Coronary artery (tissue), 2 donors: ENCODE results near the gene RAB3IP.

ENCODE experiments used
- DNase-seq: peaks from one replicate; pipeline ENCODE4 v3.0.0-alpha.2; 2017; ENCODE audit warnings: low spot score
- H3K27ac ChIP-seq, 2 donors: fragments of 200-600 bp; sonication (generic); one replicate each; pipeline ENCODE4 v1.5.1; 2016 to 2019
- H3K4me3 ChIP-seq: fragments of 200-600 bp; sonication (generic); 2 replicates; pipeline ENCODE4 v1.5.1; 2016; ENCODE audit warnings: mild to moderate bottlenecking, moderate library complexity
- TF ChIP-seq, protein P1 (sequence below): fragments of 200-600 bp; sonication (generic); IDR thresholded peaks from one replicate; pipeline ENCODE4 v1.5.1; 2019; ENCODE audit warnings: antibody characterized with exemption

Gene RAB3IP, protein sequence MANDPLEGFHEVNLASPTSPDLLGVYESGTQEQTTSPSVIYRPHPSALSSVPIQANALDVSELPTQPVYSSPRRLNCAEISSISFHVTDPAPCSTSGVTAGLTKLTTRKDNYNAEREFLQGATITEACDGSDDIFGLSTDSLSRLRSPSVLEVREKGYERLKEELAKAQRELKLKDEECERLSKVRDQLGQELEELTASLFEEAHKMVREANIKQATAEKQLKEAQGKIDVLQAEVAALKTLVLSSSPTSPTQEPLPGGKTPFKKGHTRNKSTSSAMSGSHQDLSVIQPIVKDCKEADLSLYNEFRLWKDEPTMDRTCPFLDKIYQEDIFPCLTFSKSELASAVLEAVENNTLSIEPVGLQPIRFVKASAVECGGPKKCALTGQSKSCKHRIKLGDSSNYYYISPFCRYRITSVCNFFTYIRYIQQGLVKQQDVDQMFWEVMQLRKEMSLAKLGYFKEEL

DNA sequence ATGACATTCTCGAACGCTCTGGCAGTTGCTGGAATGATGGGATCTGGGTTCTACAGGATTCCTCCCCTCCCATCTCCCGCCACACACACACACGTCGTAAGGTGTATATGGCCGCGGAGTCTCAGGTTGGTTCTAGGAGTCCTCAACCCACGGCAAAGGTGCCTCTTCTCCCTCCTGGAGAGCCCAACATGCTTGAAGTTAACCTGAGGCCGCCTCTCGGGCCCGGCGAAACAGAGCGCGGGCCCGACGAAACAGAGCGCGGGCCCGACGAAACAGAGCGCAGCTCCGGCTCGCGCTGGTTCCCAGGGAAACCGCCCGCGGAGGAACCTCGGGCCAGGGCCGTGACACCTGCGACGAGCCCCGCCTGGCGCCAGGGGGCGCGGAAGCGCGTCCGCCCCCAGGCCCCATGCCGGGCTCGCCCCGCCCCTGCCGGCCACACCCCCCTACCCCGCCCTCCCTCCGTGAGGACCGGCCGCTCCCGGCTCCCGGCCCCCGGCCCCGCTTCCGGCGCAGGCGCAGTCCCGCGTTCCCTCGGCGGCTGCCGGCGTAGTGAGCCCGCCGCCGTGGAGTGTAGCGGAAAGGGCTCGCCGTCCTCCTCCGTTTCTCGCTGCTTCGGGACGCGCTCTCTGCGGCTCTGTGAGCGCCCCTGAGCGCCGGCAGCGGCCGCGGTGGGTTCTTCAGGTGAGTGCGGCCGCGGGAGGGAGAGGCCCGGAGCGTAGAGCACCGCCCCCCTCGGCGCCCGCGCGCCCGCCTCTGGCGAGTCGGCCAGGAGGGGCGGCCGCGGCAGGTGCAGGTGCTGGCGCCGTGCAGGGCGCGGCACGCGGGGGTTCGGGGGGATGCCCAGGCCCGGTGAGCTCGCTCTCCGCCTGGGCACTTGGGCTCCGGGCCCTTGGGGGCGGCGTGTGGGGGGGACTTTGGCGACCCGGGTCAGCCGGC, at the start of gene RAB3IP:
Gene RAB3IP (plus strand): TSS at position 510 of the 936 bp plus-strand sequence. CDS start 16,549 bp downstream, outside the sequence.
- Histone ChIP-seq H3K27ac (peak within 1 kb of the TSS; percentile 67 to 73), H3K4me3 (peak within 1 kb of the TSS; percentile 98)
- peak; percentile 82 for DNase-seq
- TF ChIP-seq, protein P1, sequence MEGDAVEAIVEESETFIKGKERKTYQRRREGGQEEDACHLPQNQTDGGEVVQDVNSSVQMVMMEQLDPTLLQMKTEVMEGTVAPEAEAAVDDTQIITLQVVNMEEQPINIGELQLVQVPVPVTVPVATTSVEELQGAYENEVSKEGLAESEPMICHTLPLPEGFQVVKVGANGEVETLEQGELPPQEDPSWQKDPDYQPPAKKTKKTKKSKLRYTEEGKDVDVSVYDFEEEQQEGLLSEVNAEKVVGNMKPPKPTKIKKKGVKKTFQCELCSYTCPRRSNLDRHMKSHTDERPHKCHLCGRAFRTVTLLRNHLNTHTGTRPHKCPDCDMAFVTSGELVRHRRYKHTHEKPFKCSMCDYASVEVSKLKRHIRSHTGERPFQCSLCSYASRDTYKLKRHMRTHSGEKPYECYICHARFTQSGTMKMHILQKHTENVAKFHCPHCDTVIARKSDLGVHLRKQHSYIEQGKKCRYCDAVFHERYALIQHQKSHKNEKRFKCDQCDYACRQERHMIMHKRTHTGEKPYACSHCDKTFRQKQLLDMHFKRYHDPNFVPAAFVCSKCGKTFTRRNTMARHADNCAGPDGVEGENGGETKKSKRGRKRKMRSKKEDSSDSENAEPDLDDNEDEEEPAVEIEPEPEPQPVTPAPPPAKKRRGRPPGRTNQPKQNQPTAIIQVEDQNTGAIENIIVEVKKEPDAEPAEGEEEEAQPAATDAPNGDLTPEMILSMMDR = peak; percentile 35

DNA sequence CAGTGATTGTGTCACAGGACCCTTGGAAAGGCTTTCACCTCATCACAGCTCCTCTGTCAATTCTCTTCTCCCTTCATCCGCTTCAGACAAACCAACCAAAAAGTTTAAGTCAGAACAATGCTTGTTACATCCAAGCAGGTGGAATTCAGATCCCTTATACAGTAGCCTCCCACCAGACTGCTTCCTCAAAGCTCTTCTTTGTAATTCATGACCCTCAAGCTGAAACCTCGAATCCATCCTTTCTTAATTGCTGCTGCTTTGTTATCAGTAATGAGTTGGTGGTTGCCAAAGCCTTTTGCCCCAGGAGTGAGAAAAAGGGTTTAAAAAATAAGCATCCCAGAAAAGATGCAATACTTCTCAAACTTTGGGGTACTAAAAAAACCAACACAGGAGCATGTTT, 49.0 kb upstream of the RAB3IP start:
- DNase-seq = no peak
- TF ChIP-seq, protein P1 = no peak
- no peak overlapping the region for H3K4me3 ChIP-seq
- H3K27ac ChIP-seq = peak overlapping the region in 1 of 2 donors; percentile 53

DNA sequence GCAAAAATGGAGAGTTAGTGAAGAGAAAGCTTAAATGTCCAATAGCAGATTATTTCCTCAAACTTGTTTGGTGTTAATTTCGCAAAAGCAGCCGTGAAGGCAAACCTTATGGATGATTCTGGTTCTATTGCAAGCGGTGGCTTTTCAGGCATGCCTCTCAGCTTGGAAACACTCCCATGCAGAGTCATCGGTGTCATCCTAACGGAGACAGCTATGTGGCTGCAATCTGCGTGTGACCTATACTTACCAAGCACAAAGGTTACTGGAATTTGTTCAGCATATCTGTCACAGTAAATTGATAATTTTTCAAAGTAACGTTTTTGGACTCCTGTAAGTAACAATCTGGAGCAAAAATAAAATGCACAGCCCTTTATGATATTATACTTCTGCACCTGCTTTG, 44.5 kb upstream of the RAB3IP start:
- no peak for DNase-seq
- Histone ChIP-seq H3K4me3 (no peak overlapping the region), H3K27ac (no peak overlapping the region)
- TF ChIP-seq, protein P1 = no peak

DNA sequence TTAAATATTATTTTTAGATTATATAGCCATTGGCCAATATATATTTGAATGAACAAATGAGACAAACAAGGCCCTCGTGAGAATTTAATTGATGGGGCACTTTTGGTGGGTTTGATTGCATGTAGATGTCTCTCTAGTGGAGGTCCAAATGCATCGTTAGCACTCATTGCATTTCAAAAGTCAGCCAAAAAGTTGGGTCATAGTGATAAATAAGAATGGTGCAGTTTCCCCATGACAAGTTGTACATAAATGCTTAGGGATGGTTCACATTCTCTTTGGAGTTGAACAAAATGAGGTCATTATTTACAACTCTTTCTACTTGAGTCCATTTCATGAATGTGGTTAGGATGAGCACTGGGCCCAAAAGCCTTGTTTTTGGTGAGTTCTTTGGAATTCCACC, 40.6 kb upstream of the RAB3IP start:
- no peak overlapping the region for H3K27ac ChIP-seq
- TF ChIP-seq, protein P1 = no peak

DNA sequence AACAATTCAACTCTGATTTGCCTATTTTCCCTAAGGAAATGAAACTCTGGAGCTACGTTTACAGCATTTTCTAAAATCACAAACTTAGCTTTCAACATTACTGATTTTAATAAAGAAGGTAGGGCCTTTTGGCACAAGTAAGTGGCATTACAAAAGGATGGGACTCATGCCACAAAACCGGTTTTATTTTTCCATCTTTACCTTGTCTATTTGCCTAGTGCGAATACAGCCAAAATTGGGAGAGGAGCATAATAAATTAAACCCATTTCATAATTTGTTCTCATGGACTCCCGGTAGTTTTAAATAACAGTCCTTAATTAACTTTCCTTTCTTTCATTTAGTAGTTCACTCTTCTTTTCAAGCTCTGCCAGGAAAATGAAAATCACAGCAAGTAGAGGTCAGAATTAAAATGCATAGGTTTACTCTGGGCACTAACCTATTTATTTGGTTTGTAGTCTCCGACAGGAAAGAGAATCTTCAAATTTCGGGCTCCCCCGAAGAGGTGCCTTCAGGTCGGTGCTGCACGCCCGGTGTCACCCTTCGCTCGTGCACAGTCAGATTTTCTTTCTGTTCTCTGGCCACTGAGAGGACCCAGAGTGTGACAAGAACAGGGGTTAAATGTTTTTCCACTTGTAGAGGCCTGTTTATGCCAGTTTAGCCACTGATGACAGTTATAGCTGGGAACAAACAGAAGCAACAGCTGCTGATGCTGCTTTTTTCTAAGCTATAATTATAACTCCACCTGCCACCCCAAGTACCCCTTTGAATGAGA, 39.7 kb upstream of the RAB3IP start, which contains the start of gene BEST3:
Gene BEST3 (minus strand): TSS at position 535 of the 772 bp plus-strand sequence. CDS start 1,505 bp downstream, outside the sequence.
- Histone ChIP-seq H3K4me3 (no peak within 1 kb of the TSS), H3K27ac (no peak within 1 kb of the TSS)
- DNase-seq = no peak
- TF ChIP-seq, protein P1 = no peak

More for the DNA sequence above, 40.6 kb upstream of the RAB3IP start:
- no peak overlapping the region for H3K4me3 ChIP-seq
- no peak for DNase-seq

DNA sequence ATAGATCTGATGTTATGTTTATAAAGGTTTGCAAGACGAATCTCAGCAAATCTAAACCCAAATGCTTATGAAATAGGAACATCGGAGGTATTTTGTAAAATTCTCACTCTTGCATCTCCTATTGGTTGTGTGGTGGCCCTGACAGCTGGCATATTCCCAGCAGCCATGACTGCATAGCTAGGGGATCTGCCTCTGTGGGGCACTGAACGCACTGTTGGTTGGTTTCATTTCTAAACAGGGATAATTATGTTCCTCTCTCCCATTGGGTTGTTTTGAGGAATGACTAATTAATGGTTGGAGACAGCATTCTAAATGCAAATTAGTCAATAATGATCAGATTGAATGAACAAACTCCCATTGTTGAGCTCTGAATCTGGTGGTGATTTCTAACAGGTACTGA, 36.8 kb upstream of the RAB3IP start:
- no peak overlapping the region for H3K27ac ChIP-seq
- H3K4me3 ChIP-seq = no peak overlapping the region
- DNase-seq = no peak
- TF ChIP-seq, protein P1 = no peak
